IMR-90 (cell line): Measurements from ENCODE around the gene TRPM1. TPM values are rescaled to one million over a fixed set of nuclear protein-coding genes. Genes with fewer than 3 reads are reported as not detected.

Experiments used
- ATAC-seq: fragments of 200-7000 bp; cut with Tn5 transposase; 2 replicates; pipeline ENCODE4 v1.9.1; 2020; ENCODE audit warnings: low read depth, mild to moderate bottlenecking, moderate library complexity
- BruUV-seq: library from RNA; stranded (reverse); fragments of 400-500 nt; replicated peaks from 2 replicates; lab custom pipeline; 2021; lab: Mats Ljungman, UMichigan
- CTCF ChIA-PET: fragments of 300-600 bp; formaldehyde crosslinking; extraction: SDS; loops from one replicate; lab custom pipeline; 2021; ENCODE audit warnings: antibody characterized with exemption; lab: Yijun Ruan, JAX
- POLR2A ChIA-PET: fragments of 300-600 bp; sonication (Branson Sonifier 250); formaldehyde crosslinking; loops from one replicate; lab custom pipeline; 2022; ENCODE audit warnings: antibody characterized with exemption; ENCODE audit not compliant: unreplicated experiment; lab: Charles Lee
- DNase-seq: peaks from one replicate; pipeline ENCODE4 v3.0.0; 2013
- H2AFZ ChIP-seq: replicated peaks from 2 replicates; pipeline ENCODE3; 2013; ENCODE audit warnings: low read length, mild to moderate bottlenecking; ENCODE audit not compliant: poor library complexity
- H2AK5ac ChIP-seq: 2 replicates; pipeline ENCODE4 v1.6.1; 2013; ENCODE audit warnings: low read depth, low read length, inconsistent platforms
- H2AK9ac ChIP-seq: replicated peaks from 2 replicates; pipeline ENCODE3; 2013; ENCODE audit warnings: mild to moderate bottlenecking, low read depth, low read length, moderate library complexity; ENCODE audit not compliant: poor library complexity
- H2BK120ac ChIP-seq: 2 replicates; pipeline ENCODE4 v1.6.1; 2013; ENCODE audit warnings: low read depth, low read length, inconsistent platforms
- H2BK15ac ChIP-seq: 3 replicates; pipeline ENCODE4 v1.6.1; 2013; ENCODE audit warnings: low read depth, low read length, inconsistent platforms
- H2BK20ac ChIP-seq: 2 replicates; pipeline ENCODE4 v1.6.1; 2013; ENCODE audit warnings: low read depth, mild to moderate bottlenecking, inconsistent platforms, low read length, moderate library complexity
- H2BK5ac ChIP-seq: 2 replicates; pipeline ENCODE4 v1.6.1; 2013; ENCODE audit warnings: mild to moderate bottlenecking, low read depth, low read length, inconsistent platforms; ENCODE audit not compliant: poor library complexity, severe bottlenecking
- H3K14ac ChIP-seq: replicated peaks from 2 replicates; pipeline ENCODE4 v1.6.1; 2013; ENCODE audit warnings: low read depth, low read length, inconsistent platforms
- H3K18ac ChIP-seq: 2 replicates; pipeline ENCODE4 v1.6.1; 2013; ENCODE audit warnings: low read depth, low read length, control low read depth
- H3K23ac ChIP-seq: 2 replicates; pipeline ENCODE4 v1.6.1; 2013; ENCODE audit warnings: low read depth, low read length, inconsistent platforms
- H3K27ac ChIP-seq: 2 replicates; pipeline ENCODE4 v1.5.1; 2013; ENCODE audit warnings: mild to moderate bottlenecking, control low read depth, low read length; ENCODE audit not compliant: insufficient read depth
- H3K27me3 ChIP-seq: 2 replicates; pipeline ENCODE4 v1.6.1; 2013; ENCODE audit warnings: low read length; ENCODE audit not compliant: control insufficient read depth, insufficient read depth
- H3K36me3 ChIP-seq: 2 replicates; pipeline ENCODE4 v1.6.1; 2013; ENCODE audit warnings: low read length, mixed read lengths; ENCODE audit not compliant: control insufficient read depth, insufficient read depth
- H3K4ac ChIP-seq: 2 replicates; pipeline ENCODE4 v1.6.1; 2013; ENCODE audit warnings: low read depth, low read length, inconsistent platforms
- H3K4me1 ChIP-seq: 2 replicates; pipeline ENCODE4 v1.6.1; 2013; ENCODE audit warnings: low read length, mixed read lengths; ENCODE audit not compliant: control insufficient read depth, insufficient read depth
- H3K4me2 ChIP-seq: 2 replicates; pipeline ENCODE4 v1.6.1; 2013; ENCODE audit warnings: low read depth, mild to moderate bottlenecking, control low read depth, low read length, moderate library complexity
- H3K4me3 ChIP-seq: 2 replicates; pipeline ENCODE4 v1.5.1; 2013; ENCODE audit warnings: low read depth, mild to moderate bottlenecking, control low read depth, low read length, moderate library complexity; ENCODE audit not compliant: insufficient read depth
- H3K56ac ChIP-seq: 2 replicates; pipeline ENCODE4 v1.6.1; 2013; ENCODE audit warnings: low read length, inconsistent platforms; ENCODE audit not compliant: insufficient read depth; ENCODE audit errors: extremely low read depth
- H3K79me1 ChIP-seq, 2 experiments: 2 replicates each; pipeline ENCODE4 v1.6.1; 2013; ENCODE audit warnings: low read length in 2 of 2, inconsistent platforms in 1 of 2, low read depth in 1 of 2
- H3K9ac ChIP-seq: 2 replicates; pipeline ENCODE4 v1.6.1; 2013; ENCODE audit warnings: low read depth, low read length, control low read depth
- H3K9me1 ChIP-seq: 2 replicates; pipeline ENCODE4 v1.6.1; 2013; ENCODE audit warnings: low read length, inconsistent platforms; ENCODE audit not compliant: insufficient read depth
- H3K9me3 ChIP-seq: 2 replicates; pipeline ENCODE4 v1.6.1; 2013; ENCODE audit warnings: low read length; ENCODE audit not compliant: control insufficient read depth, insufficient read depth
- H4K20me1 ChIP-seq: 2 replicates; pipeline ENCODE4 v1.6.1; 2013; ENCODE audit warnings: low read length, inconsistent platforms; ENCODE audit not compliant: insufficient read depth
- H4K5ac ChIP-seq: 2 replicates; pipeline ENCODE4 v1.6.1; 2013; ENCODE audit warnings: mild to moderate bottlenecking, low read depth, low read length, control low read depth
- H4K8ac ChIP-seq, 2 experiments: 2 replicates each; pipeline ENCODE4 v1.6.1; 2013; ENCODE audit warnings: low read depth in 2 of 2, low read length in 2 of 2, control low read depth in 1 of 2, inconsistent platforms in 1 of 2
- H4K91ac ChIP-seq: 2 replicates; pipeline ENCODE4 v1.6.1; 2013; ENCODE audit warnings: low read depth, low read length, inconsistent platforms; ENCODE audit not compliant: insufficient read depth
- CEBPB ChIP-seq: IDR thresholded peaks from 2 replicates; pipeline ENCODE4 v1.6.1; 2012; ENCODE audit warnings: low read depth, low read length, improper control_type of control experiment
- WGBS, 2 experiments: methylation state at CpG; one replicate each; pipeline versions ENCODE4 v1.1.5 to v1.1.7; 2013; ENCODE audit warnings: missing lambda C conversion rate in 2 of 2; ENCODE audit not compliant: insufficient read length in 1 of 2; ENCODE audit errors: extremely low coverage in 2 of 2; 5-methylcytosine and 5-hydroxymethylcytosine counted together
- dilution Hi-C: fragments of 300-500 bp; cut with HindIII; formaldehyde crosslinking; loops from one replicate; pipeline ENCODE4 v1.14.3; 2018; ENCODE audit warnings: low sequenced_read_pairs; ENCODE audit not compliant: unreplicated experiment
- in situ Hi-C: fragments of 300-500 bp; cut with MboI; formaldehyde crosslinking; loops from 3 replicates; pipeline ENCODE4 v1.14.3; 2019; ENCODE audit warnings: low sequenced_read_pairs, inconsistent platforms, mixed read lengths
- intact Hi-C: fragments of 100-400 bp; cut with micrococcal nuclease; formaldehyde crosslinking; loops from 2 replicates; pipeline ENCODE4 v1.10.0; 2022
- polyA plus RNA-seq, 3 experiments: library from polyadenylated mRNA; depleted of rRNA; stranded (reverse); fragments of >200 nt; gene quantifications; 2 replicates each; pipeline ENCODE4 v1.2.3, GENCODE V29; 2012; ENCODE audit warnings: low replicate concordance in 1 of 3
- total RNA-seq: library from RNA; depleted of rRNA; stranded (reverse); fragments of >200 nt; gene quantifications from 2 replicates; pipeline ENCODE4 v1.2.3, GENCODE V29; 2012
- TF ChIP-seq, protein P1 (sequence below): conservative IDR thresholded peaks from 2 replicates; pipeline ENCODE4 v1.5.1; 2012; ENCODE audit warnings: mild to moderate bottlenecking, low read depth, low read length, improper control_type of control experiment

TRPM1 gene
- total and polyA plus RNA-seq, 2 of the 4 experiments (the other 2 are of a cell fraction): not detected

DNA sequence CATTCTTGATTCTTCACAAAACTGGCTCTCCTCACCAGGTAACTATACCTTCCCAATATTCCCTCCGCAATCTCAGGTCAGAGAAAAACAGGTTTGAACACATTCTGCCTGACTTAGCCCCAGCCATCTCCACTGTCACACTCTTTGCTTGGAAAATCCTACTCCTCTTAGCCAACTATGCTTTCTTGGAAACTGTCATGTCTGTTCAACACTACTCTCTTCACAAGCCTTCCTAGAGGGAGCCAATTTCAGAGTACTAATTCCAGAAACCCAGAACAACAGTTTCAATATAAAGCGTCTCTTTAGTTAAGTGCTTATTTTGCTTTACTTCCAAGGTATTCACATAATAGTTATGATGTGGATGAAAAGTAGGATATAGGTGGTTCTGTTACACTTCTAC is 131.8 kb downstream of the TRPM1 start:
- Histone ChIP-seq H3K4me2 (no peak overlapping the region), H2BK20ac (no peak overlapping the region), H2AK9ac (no peak overlapping the region), H2AK5ac (no peak overlapping the region), H3K36me3 (peaks cover 9% of the 10 kb centered on the region), H3K9me3 (no peaks in the 10 kb centered on the region), H3K4ac (no peak overlapping the region), H3K14ac (no peak overlapping the region), H3K18ac (no peak overlapping the region), H3K9ac (no peak overlapping the region), H3K79me1 (peaks cover 12 to 14% of the 10 kb centered on the region in 2 experiments), H4K8ac (no peak overlapping the region), H2AFZ (no peak overlapping the region), H3K27ac (no peak overlapping the region), H2BK120ac (no peak overlapping the region), H3K4me1 (no peaks in the 10 kb centered on the region), H4K91ac (no peak overlapping the region), H3K9me1 (no peaks in the 10 kb centered on the region), H4K5ac (no peak overlapping the region), H3K56ac (no peak overlapping the region), H2BK15ac (no peak overlapping the region), H3K27me3 (no peaks in the 10 kb centered on the region), H2BK5ac (no peak overlapping the region), H3K4me3 (no peak overlapping the region), H3K23ac (no peak overlapping the region), H4K20me1 (no peaks in the 10 kb centered on the region)
- ChIA-PET CTCF (no interaction called here), POLR2A (no interaction called here)
- no peak for DNase-seq
- dilution Hi-C loops (no loop called here), intact Hi-C loops (no loop called here), in situ Hi-C loops (no loop called here)
- BruUV-seq: no TSS peak
- no peak for ATAC-seq
- WGBS, 2 experiments: 100% methylated on average over 1 of the region's 2 CpGs; no CpG with 5 or more reads in 1 of the 2 experiments
- TF ChIP-seq CEBPB: no peak
- TF ChIP-seq, protein P1, sequence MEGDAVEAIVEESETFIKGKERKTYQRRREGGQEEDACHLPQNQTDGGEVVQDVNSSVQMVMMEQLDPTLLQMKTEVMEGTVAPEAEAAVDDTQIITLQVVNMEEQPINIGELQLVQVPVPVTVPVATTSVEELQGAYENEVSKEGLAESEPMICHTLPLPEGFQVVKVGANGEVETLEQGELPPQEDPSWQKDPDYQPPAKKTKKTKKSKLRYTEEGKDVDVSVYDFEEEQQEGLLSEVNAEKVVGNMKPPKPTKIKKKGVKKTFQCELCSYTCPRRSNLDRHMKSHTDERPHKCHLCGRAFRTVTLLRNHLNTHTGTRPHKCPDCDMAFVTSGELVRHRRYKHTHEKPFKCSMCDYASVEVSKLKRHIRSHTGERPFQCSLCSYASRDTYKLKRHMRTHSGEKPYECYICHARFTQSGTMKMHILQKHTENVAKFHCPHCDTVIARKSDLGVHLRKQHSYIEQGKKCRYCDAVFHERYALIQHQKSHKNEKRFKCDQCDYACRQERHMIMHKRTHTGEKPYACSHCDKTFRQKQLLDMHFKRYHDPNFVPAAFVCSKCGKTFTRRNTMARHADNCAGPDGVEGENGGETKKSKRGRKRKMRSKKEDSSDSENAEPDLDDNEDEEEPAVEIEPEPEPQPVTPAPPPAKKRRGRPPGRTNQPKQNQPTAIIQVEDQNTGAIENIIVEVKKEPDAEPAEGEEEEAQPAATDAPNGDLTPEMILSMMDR: no peak
